ENCODE data around the gene TMEM132C.

TMEM132C gene

GRCh38 chr12:128509170-128509569 is 242.2 kb downstream of the TMEM132C start:
- DNase-seq = no peak

- DNase-seq = no peak
Observed at GRCh38 chr12:128510511-128510910, 243.5 kb downstream of the TMEM132C start.

DNA sequence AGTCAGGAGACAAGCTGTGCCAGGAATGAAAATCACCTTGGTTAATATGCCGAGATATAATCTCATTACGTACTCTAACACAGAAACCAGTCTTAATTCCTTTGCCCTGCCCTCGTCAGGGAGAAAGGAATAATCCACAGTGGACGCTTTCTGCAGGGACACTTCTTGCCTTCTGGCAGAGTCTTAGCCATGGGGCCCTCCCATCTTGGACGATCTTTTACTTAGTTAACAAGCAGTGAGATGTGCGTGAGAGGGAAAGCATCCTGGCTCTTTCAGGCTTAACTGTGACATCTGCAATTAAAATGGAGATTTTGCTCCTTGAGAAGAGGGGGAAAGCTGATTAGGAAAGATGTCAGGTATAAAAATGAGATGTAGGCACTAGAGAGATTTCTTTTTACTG is 246.4 kb downstream of the TMEM132C start:
- DNase-seq = no peak

DNA sequence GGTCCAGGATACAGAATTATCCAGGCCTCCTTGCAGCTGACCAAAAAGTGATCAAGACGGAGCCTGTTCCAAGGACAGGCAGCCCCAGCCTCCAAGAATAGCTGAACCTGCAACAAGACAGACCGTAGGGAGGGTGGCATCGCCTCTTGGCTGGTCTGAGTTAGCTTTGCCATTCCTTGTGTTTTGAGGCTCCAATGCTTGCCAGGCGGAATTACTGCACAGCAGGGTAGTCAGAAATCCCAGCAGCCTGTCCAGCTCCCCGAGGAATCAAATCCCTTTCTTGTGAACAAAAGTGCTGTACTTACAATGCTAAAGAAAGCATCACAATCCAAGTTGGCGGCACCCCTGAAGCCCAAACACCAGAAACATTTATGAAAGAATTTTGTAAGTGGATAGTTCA is 246.9 kb downstream of the TMEM132C start:
- DNase-seq = no peak

DNA sequence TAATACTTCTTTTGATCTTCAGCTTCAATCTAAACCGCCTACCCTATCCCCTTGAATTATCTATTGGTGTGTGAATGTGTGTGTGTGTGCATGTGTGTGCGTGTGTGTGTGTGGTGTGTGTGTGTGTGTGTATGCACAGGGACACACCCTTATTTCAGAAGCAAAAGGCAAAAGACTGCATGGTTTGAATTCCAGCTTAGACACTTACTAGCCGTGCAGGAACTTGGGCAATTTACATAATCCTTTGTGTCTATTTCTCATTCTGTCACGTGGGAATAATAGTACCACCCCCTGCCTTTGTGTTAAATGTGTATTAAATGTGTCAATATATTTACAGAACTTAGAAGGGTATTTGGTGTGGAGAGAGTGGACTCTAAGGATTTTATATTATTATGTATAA is 251.7 kb downstream of the TMEM132C start:
- no peak for DNase-seq

DNA sequence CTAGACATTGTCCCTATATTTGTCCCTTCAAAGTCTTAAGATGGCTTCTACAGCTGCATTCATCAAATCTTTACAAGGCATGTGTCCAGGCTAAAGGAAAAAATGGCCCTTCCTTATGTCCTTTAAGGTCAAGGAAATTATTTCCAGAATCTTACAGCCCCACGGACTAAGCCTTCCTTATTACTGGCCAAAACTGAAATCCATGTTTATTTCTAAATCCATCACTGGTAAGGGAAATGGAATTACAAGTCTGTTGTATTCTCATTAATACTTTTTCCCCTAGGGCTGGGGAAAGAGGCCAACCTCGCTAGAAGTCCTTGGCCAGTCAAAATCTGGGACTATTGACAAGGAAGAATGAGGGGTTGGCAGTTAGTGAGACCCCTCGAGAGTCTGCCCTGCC is 252.5 kb downstream of the TMEM132C start:
- no peak for DNase-seq

GRCh38 chr12:128521981-128522380 is 255.0 kb downstream of the TMEM132C start:
- no peak for DNase-seq

DNA sequence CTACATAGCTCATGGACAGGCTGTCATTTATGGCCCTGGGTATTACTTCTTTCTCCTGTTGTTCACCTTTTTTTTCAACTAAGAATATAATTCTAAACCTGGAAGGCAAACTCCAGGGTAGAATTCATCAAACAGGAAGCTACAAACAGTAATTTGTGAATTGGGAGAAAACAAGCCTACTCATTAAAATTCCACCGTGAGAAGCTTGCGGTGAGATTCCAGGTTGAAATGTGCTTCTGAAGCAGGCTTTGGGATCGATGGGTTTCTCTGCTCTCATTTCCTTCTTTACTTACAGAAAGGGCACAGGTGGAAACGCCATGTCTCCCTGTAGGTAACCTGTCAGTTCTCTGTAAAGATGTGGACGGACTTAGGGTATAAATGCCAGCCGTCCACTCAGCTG is 257.5 kb downstream of the TMEM132C start:
- no peak for DNase-seq

- DNase-seq = no peak
Observed at GRCh38 chr12:128531170-128531569, 264.2 kb downstream of the TMEM132C start.

DNA sequence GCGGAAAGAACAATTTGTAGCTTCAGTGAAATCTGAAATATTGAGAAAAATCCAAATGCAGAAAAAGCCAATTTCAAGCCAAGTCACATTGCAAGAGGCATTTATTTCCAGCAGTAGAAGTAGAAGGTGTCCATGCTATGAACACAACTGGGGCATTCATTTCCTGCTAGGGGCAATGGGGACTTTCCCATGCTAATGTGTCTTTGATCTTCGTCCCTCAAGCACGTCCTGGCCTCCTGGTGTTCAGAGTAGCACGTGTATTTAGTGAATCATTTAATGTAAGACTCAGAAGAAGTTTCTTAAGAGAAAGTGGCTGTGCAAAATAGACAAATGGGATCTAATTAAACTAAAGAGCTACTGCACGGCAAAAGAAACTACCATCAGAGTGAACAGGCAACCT is 267.9 kb downstream of the TMEM132C start:
- DNase-seq = no peak

DNA sequence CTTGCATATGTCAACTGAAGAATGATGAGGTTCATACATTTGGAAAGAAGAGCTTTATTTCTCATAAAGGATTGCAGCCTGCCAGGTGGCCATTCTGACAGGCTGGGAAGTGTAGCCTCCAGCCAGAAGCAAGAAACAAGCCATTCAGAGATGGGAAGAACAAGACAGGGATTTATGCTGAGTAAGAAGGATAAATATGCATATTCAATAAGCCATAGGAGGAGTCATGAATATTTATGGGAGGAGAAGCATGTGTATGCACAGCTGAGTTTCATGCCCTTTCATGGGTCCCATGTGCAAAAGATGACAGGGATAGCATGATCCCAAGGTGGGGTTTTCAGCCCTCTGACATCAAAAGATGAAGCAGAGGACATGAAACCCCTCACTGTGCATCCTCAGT is 269.8 kb downstream of the TMEM132C start:
- DNase-seq = no peak

- DNase-seq = no peak
Observed at GRCh38 chr12:128537668-128538067, 270.7 kb downstream of the TMEM132C start.

- DNase-seq = no peak
Observed at GRCh38 chr12:128542844-128543243, 275.9 kb downstream of the TMEM132C start.

DNA sequence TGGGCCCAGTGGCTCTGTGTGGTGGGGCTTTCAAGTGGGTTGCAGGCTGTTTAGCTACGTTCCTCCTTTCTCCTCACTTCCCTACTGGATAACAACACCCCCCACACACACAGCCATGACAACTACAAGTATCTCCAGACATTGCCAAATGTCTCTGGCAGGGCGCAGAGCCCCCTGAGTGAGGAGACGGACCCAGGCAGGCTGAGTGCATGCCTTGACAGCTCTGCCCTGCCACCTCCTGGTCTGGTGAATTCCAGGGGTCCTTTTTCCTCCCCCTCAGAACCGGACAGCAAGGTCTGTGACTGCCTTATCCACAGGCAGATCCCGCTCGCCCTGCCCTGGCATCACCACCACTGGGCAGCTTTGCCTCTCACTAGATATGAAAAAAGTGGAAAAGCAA is 276.5 kb downstream of the TMEM132C start:
- no peak for DNase-seq

DNA sequence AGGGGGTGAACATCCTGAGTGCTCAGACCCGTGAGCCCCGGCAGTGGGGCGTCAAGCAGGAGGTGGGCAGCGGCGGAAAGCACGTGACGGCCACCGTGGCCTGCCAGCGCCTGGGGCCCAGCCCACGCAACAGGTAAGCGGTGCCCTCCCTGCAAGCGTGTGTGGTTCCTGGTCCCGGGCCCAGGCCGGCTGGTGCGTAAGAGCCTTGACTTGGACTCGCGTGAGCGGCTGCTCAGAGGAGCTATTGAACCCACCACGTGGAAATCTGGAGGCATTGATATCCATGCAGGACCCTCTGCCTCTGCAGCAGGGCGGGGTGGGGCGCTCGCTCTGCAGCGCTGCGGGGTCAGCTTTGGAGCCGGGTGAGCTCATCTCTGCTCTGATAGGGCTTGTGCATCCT is 277.0 kb downstream of the TMEM132C start:
- DNase-seq = no peak

DNA sequence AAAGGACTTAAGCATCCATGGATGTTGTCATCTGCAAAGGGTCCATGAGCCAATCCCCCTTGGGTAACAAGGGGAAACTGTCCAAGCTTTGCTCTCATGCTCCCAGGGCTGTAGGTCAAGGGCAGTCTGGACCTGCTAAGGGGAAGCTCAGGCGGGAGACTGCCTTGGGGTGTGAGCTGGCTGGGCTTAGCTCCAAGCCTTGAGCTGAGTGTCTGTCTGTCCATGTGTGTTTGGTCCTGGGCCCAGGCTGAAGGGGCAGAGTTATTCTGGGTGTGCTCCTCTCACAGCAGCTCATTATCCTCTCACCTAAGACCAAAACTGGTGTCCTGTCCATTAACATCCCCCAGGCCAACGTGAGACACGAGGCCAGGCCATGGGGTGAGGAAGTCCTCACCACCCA is 282.0 kb downstream of the TMEM132C start:
- DNase-seq = no peak

DNA sequence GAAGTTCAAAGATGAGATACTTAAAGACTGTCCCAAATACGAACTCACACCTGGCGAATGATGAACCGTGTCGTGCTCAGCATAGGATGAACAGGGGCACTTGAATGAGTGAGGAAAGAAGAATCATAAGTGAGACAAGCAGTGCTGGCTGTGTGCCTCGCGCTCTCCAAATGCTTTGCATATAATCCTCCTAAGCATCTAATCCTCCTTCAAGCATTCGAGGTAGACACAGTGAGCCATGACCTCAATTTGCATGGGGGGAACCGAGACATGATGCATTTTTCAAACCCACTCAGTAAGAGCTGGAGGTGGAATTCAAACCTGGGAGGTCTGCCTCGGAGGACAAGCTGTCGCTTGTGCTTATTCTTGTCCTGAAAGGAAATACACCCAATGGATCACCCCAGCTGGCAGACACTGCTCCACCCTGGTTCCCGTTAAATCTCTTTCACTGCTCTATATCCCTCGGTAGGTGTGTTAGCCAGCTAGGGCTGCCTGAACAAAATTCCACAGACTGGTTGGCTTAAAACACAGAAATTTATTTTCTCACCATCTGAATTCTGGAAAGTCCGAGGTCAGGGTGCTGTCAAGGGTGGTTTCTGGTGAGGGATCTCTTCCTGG is 282.7 kb downstream of the TMEM132C start:
- no peak for DNase-seq

GRCh38 chr12:128551266-128551665 is 284.3 kb downstream of the TMEM132C start:
- no peak for DNase-seq

DNA sequence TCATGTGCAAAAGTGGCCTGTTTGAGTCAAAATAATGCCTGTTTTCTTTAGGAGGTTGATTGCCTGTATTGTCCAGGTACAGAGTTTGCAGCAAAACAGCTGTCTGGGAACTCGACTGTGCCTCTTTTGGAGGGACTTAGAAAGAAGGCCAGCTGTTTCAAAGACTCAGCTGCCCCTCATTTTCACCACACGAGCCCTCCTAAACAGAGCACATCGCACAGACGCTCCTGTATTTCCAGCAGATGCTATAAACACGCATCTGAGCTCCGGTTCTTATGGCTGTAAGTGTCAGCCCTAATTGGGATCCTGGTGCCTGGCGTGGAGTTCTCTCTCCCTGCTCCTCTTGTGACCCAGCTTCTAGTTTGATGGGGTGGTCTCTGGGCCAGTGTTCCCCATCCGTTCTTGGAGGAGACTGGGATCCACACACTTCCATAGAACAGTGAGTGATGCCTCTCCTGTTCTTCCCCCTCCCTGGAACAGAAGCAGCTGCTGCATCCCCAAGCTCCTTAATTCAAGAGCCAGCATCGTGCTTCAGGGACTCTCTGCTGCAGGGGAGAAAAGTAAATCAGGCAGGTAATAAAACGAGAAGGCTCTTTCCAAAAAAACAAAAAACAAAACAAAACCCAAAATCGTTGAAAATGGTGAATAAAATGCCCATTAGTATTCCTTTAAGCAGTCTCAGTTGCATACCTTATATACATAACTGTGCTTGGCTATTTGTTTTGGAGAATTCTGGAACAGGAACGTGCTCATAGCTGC is 287.8 kb downstream of the TMEM132C start:
- no peak for DNase-seq

GRCh38 chr12:128557231-128557630 is 290.3 kb downstream of the TMEM132C start:
- DNase-seq = no peak

- no peak for DNase-seq
Observed at GRCh38 chr12:128564956-128565355, 298.0 kb downstream of the TMEM132C start.

DNA sequence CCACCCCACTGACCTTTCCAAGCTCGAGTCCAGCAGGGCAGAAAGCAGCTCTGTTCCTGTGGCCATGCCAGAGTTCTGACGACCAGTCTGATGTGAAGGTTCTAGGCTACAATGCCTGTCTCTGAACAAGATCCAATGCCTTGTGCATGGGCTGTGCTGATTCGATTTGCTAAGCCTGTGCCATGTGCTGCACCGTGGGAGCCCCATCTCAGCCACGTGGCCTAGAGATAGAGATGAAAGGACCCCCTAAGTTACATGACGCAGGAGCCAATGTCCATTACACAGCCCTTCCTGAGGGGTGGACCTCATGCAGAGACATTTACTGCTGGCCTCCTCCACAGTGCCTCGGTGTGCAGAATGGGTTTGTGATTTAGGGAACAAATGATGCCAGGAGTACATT is 300.8 kb downstream of the TMEM132C start:
- no peak for DNase-seq

DNA sequence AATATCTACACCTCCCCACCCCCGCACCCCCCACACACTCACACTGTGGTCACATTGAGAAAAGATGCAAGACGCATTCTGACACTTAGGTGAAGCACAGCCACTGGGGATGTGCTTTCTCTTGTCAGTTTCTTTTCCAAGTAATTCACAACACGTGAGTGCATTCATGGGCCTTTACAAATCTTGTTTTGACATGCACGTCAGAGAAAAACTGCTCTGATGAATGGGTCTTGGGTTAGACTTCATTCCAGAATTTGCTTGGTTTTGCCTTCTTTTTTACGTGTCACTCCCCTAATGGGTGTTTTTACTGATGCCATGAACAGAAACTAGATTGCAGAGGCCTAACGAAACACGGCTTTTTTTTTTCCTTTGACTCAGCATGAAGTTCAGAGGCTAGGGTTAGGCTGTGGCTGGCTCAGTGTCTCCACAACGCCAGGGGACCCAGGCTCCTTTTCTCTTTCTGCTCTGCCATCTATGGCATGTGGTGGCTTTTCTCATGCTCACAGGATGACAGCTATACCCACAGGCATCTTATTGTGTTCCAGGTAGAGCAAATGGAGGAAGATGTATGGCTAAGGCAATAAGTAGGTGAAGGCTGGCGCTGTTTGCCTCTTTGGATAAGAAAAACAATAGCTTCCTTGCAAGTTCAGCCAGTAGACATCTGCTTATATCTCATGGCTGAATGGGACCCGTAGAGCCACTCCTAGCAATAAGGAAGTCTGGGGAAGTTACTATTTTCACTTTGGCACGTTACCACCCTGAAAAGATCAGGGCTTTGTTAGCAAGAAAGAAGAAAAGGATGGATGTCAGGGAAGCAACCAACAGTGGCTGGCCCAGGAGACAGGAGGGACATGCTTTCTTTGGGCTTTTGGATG is 303.5 kb downstream of the TMEM132C start:
- no peak for DNase-seq
